HG03571 (cell line): ENCODE measurements around the gene SLC4A2.

ENCODE experiments used
- ATAC-seq: cut with Tn5 transposase; IDR thresholded peaks from one replicate; pipeline ENCODE4 v1.9.1; 2021; ENCODE audit not compliant: unreplicated experiment

Gene SLC4A2

DNA sequence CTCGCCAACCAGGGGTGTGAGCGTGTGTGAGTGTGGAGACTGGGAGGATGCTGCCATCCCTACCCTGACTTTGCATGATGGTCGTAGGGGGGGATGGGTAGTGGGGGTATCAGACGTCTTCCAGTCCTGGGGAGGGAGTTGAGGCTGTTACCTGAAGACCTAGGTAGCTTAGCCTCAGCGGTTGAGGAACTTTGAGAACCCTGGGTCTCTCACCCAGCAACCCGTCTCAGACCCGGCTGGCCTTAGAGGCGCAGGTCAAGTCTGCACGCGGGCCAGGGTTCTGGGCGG lies 2.7 kb downstream of the SLC4A2 start:
- no peak for ATAC-seq

DNA sequence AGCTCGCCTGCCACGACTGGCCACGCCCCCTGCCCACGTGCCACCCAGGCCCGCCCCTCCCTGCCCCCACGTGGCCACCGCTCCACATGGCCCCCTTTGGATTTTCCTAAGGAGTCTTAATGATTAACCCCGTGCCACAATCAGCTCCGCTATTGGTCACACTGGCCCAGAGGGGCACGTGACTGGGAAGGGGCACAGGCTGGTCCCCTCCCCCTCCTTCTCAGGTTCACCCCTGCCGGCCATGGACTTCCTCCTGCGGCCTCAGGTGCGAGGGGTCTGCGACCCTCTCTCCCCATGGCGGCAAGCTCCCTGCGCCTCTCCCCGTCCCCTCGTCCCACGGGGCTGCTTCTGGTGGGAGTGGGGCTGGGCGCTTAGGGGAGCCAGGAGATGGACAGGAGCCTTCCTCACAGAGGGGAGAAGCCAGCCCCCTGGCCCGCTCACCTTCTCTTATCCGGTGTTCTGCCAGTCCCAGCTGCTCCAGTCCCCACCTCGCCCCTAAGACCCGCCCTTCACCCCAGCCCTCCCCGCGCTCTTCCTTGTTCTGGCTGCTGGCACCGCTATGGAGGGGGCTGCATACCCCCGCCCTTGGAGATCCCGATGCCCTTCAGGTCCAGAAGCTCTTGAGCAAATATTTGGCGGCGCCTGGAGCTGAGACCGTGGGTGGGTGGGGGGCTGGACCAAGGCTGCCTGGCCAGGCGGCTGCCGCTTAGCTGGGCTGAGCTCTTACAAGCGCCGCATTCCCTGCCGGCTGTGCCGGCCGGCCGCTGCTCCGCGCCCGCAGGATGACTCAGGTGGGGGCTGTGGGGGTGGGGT lies 3.2 kb downstream of the SLC4A2 start:
- ATAC-seq: no peak

DNA sequence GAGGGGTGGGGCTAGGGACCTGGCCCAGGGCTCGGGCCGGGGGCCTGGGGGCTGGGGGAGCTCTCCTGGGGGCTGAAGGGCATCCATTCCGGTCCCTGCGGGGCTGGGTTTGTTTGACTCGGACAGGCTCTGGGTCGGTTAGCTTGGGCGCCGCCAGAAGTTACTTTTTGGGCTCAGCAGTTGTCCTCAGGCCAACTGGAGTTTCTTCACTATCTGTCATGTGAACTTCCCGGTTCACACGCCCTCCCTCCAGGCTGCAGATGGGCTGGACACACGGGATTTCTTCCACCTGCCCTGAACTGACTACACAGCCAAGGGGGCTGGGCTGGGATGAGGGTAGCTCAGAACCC lies 3.8 kb downstream of the SLC4A2 start:
- ATAC-seq: no peak

DNA sequence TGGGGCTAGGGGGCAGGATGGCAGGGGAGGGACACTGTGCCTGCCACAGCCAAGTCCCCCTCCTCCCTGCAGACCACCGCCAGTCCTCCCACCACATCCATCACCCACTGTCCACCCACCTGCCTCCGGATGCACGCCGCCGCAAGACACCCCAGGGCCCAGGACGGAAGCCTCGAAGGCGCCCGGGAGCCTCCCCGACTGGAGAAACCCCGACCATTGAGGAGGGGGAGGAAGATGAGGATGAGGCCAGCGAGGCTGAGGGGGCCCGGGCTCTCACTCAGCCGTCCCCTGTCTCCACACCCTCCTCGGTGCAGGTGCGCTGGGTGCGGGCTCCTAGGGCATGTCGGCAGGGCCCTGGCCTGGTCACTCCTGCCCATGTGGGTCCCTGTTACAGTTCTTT lies 5.1 kb downstream of the SLC4A2 start:
- ATAC-seq: no peak

GRCh38 chr7:151064993-151065392 lies 5.6 kb downstream of the SLC4A2 start:
- no peak for ATAC-seq

DNA sequence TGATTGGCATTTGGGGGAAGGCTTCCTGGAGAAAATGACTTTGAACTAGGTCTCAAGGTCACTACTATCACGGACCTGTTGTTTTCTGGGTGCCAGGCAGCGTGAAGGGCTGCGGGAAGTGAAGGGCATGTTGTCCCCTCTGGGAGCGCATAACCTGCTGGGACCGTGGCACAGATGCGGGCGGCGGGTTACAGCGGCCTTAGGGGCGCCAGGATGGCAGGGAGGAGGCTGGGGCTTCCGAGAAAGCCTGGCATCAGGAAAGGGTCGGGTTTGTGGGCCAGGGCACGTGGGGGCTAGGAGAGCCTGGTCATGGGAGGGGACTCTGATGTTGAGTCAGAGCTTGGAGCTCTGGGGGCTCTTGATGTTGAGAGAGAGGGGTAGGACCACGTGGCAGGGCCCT lies 6.1 kb downstream of the SLC4A2 start:
- no peak for ATAC-seq

DNA sequence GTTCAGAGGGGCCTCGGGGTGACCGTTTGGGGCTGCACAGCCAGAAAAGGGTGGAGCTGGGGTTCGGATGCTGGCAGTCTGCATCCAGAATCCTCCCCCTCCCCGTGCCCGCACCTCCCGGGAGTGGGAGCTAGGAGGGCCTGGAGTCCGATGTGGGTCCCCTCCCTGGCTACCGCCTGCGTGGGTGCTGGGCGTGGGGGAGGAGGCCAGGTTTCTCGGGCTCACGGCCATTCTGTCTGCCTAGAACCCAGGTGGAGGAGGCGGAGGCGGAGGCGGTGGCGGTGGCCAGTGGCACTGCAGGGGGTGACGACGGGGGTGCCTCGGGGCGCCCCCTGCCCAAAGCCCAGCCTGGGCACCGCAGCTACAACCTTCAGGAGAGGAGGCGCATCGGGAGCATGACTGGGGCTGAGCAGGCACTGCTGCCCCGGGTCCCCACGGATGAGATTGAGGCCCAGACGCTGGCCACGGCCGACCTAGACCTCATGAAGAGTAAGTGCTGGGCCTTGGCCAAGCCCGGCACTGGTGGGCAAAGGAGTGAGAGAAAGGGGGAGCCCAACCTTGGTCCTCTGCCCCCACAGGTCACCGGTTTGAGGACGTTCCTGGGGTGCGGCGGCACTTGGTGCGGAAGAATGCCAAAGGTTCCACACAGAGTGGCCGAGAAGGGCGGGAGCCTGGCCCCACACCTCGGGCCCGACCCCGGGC lies 7.0 kb downstream of the SLC4A2 start:
- no peak for ATAC-seq

- ATAC-seq: no peak
Measured at GRCh38 chr7:151068069-151068773, 8.8 kb downstream of the SLC4A2 start.

DNA sequence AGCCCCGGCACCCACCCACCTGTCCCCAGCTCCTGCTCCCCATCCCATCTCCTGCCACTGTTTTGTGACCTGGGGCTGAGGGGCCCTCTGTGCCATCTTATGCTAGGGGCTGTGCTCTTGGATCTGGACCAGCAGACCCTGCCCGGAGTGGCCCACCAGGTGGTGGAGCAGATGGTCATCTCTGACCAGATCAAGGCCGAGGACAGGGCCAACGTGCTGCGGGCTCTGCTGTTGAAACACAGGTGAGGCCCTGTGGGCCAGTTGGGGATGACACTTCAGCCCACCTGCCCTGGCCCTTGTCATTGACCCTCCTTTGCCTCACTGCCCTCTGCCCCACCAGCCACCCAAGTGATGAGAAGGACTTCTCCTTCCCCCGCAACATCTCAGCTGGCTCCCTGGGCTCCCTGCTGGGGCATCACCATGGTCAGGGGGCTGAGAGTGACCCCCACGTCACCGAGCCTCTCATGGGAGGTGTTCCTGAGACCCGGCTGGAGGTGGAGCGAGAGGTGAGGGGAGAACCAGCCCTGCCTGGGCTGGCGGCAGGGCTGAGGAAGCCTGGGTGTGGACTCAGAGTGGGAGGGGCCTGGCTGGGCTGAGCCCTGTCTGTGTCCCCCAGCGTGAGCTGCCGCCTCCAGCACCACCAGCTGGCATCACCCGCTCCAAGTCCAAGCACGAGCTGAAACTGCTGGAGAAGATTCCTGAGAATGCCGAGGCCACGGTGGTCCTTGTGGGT lies 10.6 kb downstream of the SLC4A2 start:
- ATAC-seq: no peak

DNA sequence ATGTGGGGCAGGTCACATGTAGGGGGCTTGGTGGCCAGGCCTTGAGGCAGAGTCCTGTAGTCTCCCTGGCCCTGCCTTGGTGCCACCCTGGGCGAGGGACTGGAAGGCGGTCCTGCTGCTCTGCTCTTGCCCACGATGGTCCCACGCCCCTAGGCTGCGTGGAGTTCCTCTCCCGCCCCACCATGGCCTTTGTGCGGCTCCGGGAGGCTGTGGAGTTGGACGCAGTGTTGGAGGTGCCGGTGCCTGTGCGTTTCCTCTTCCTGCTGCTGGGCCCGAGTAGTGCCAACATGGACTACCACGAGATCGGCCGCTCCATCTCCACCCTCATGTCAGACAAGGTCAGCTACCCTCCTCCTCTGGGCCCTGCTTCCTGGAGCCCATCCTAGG lies 11.2 kb downstream of the SLC4A2 start:
- ATAC-seq: no peak

DNA sequence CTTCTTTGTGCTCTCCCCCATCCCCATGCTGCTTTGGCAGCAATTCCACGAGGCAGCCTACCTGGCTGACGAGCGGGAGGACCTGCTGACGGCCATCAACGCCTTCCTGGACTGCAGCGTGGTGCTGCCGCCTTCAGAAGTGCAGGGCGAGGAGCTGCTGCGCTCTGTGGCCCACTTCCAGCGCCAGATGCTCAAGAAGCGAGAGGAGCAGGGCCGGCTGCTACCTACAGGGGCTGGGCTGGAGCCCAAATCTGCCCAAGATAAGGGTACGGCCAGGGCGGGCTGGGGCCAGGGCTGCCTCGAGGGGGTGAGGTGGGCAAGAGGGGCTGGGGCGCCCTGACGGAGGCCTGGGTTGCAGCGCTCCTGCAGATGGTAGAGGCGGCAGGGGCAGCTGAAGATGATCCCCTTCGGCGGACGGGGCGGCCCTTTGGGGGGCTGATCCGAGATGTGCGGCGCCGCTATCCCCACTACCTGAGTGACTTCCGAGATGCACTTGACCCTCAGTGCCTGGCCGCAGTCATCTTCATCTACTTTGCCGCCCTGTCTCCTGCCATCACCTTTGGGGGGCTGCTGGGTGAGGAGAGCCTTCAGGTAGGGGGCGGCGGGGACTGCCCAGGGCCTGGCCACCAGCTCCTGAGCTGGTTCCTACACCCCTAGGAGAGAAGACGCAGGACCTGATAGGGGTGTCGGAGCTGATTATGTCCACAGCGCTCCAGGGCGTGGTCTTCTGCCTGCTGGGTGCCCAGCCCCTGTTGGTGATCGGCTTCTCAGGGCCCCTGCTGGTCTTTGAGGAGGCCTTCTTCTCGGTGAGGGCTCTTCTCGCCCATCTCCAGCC lies 11.9 kb downstream of the SLC4A2 start:
- ATAC-seq: no peak

GRCh38 chr7:151073990-151074389 lies 14.6 kb downstream of the SLC4A2 start:
- no peak for ATAC-seq

- no peak for ATAC-seq
Measured at GRCh38 chr7:151074817-151075661, 15.7 kb downstream of the SLC4A2 start.

DNA sequence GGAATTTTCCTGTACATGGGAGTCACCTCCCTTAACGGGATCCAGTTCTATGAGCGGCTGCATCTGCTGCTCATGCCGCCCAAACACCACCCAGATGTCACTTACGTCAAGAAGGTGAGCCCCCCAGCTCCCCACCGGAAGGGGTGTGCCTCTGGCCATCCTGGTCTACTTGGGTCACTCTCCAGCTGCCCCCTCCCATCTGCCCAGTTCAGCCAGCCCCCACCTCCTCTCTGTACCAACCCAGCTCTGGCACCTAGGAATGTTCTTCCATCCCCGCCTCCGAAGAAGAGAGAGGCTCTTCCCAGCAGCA lies 16.2 kb downstream of the SLC4A2 start:
- no peak for ATAC-seq

DNA sequence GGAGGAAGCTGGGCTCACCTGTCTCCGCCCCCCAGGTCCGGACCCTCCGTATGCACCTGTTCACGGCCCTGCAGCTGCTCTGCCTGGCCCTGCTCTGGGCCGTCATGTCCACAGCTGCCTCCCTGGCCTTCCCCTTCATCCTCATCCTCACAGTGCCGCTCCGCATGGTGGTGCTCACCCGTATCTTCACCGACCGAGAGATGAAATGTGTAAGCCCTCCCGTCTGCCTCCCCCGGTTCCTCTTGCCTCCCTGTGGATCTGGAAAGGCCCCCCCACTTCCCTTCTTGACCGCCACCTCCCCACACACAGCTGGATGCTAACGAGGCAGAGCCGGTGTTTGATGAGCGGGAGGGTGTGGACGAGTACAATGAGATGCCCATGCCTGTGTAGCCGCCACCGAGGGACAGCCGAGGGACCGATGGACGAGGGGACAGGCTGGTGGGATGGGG lies 16.6 kb downstream of the SLC4A2 start:
- ATAC-seq: no peak

GRCh38 chr7:151076863-151077704 lies 17.7 kb downstream of the SLC4A2 start:
- no peak for ATAC-seq

- no peak for ATAC-seq
Measured at GRCh38 chr7:151077705-151078232, 18.4 kb downstream of the SLC4A2 start.

DNA sequence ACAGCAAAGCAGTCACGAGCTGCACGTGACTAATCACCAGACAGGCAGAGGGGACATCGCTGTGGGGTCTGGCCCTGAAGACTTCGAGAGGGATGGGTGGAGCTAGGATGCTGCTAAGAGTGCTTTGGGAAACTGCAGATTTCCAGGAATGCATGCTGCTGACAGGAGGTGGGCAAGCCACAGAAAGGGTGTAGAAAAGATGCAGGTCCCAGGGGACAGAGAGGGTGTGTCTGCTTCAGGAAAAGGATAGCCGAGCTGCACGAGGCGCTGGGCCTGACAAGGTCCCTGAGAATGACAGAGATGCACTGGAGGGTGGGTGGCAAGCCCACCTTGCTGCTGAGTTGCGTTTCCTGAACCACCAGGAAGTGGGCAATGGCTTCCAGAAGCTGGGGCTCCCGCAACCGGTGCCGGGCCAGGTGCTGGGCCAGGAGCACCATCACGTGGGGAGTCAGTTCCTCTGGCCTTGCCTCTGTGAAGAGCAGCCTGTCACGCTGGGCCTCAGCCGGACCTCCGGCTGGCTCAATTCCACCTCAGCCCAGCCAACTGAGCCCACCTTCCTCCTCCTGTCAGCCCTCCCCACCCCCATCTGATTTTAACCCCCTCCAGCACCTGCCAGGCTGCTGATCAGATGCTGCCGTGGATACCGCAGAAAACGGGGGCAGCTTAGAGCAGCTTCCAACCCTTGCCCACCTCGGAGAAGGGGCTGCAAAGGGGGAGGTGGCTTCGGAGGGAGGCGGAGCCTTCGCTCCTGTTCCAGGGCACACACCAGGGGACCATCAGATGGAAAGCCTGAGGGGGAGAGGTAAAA lies 19.0 kb downstream of the SLC4A2 start:
- no peak for ATAC-seq
